Measurements from ENCODE around the gene C10orf143. TPM values are rescaled to one million over a fixed set of nuclear protein-coding genes. Genes with fewer than 3 reads are reported as not detected.

C10orf143 gene
- 2.0 TPM in 1 of 2 replicates, not detected in the other for total RNA-seq

GRCh38 chr10:130110246-130111112 is at the start of gene C10orf143:
Gene C10orf143, minus strand, starts transcription at chr10:130110830. Its CDS starts 58 bp downstream, at chr10:130110772.

GRCh38 chr10:130136226-130137089 is 25.8 kb upstream of the C10orf143 start, which contains the start of gene GLRX3:
Gene GLRX3, plus strand, starts transcription at chr10:130136391. Its CDS starts 30 bp downstream, at chr10:130136421.

Other genes starting within 250 kb of the C10orf143 start
- not detected in 2 replicates for gene EBF3, start 146.6 kb downstream of the C10orf143 start, total RNA-seq
- 117 and 178 TPM in 2 replicates for gene GLRX3, start 25.6 kb upstream of the C10orf143 start, total RNA-seq